GM18909 (cell line): ENCODE results near the gene GNL2.
"Not testable (repeated sequence)": the region's sequence is repeated elsewhere in the genome, so short reads cannot be mapped to it uniquely, and the experiment has no call there.

Source experiments
- ATAC-seq: cut with Tn5 transposase; IDR thresholded peaks from one replicate; pipeline ENCODE4 v1.9.1; 2021; ENCODE audit warnings: mild to moderate bottlenecking; ENCODE audit not compliant: unreplicated experiment, poor library complexity

Gene GNL2

DNA sequence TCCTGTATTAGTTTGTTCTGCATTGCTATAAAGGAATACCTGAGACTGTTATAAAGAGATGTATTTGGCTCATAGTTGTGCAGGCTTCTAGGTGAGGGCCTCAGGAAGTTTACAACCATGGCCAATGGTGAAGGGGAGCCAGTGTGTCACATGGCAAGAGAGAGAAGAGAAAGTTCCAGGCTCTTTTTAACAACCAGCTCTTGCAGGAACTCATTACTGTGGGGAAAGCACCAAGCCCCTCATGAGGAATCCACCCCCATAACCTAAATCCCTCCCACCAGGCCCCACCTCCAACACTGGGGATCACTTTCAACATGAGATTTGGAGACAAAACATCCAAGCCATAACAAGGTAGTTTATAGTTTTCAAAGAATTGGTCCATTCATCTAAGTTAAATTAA lies 76.1 kb downstream of the GNL2 start:
- ATAC-seq = no peak

DNA sequence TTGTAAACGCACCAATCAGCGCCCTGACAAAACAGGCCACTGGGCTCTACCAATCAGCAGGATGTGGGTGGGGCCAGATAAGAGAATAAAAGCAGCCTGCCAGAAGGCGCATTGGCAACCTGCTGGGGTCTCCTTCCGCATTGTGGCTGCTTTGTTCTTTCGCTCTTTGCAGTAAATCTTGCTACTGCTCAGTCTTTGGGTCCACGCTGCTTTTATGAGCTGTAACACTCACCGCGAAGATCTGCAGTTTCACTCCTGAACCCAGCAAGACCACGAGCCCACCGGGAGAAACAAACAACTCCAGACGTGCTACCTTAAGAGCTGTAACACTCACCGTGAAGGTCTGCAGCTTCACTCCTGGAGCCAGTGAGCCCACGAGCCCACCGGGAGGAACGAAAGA lies 76.8 kb downstream of the GNL2 start:
- not testable (repeated sequence) for ATAC-seq

DNA sequence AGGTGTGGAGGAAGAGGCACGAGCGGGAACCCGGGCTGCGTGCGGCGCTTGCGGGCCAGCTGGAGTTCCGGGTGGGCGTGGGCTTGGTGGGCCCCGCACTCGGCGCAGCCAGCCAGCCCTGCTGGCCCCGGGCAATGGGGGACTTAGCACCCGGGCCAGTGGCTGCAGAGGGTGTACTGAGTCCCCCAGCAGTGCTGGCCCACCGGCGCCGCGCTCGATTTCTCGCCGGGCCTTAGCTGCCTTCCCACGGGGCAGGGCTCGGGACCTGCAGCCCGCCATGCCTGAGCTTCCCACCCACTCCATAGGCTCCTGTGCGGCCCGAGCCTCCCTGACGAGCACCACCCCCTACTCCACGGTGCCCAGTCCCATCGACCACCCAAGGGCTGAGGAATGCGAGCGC lies 77.5 kb downstream of the GNL2 start:
- ATAC-seq = not testable (repeated sequence)

DNA sequence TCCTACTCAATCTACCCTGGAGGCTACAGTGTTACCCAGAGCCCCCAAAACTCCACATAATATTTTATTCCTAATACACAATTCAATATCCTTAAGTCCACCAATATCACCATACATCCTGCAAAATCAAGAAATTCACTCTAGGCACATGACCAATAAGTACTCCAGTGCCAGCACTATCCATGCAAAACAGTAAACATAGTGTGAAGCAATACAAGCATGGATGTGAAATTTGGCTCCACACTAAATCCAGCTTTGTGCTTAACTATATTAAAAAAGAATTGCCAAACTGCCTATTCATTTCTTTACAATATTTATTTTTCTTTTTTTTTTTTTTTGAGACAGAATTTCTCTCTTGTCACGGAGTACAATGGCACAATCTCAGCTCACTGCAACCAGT lies 78.2 kb downstream of the GNL2 start:
- ATAC-seq = no peak
